Gastroesophageal sphincter (tissue), 3 donors: ENCODE measurements around the gene BCAR3.

ENCODE experiments used
- POLR2A ChIP-seq, 2 donors: fragments of 450-650 bp; IDR thresholded peaks; one replicate each; pipeline ENCODE4 v1.6.1; 2017; ENCODE audit warnings: antibody characterized with exemption in 2 of 2, mild to moderate bottlenecking in 2 of 2, moderate library complexity in 1 of 2
- POLR2AphosphoS5 ChIP-seq: sonication (generic); formaldehyde crosslinking; IDR thresholded peaks from one replicate; pipeline ENCODE4 v1.6.1; 2017; ENCODE audit warnings: antibody characterized with exemption
- TF ChIP-seq, protein P1 (sequence below), 4 experiments: fragments of 200-600 bp in 2 of 4; fragments of 450-650 bp in 2 of 4; sonication (generic) in 1 of 4; IDR thresholded peaks; one replicate each; pipeline ENCODE4 v1.5.1; 2017 to 2019; ENCODE audit warnings: antibody characterized with exemption in 4 of 4, mild to moderate bottlenecking in 2 of 4, moderate library complexity in 2 of 4

DNA sequence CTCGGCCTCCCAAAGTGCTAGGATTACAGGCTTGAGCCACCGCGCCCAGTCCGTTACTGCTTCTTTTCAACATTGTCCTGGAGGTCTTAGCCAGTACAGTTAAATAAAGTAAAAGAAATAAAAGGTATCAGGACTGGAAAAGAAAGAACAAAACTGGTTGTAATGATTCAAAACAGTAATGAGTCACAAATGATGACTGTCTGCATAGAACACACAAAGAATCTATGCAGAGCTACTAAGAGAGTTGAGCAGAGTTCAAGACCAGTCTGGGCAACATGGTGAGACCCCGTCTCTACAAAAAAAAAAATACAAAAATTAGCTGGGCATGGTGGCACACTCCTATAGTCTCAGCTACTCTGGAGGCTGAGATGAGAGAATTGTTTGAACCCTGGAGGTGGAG, 23.4 kb downstream of the BCAR3 start:
- TF ChIP-seq, protein P1, sequence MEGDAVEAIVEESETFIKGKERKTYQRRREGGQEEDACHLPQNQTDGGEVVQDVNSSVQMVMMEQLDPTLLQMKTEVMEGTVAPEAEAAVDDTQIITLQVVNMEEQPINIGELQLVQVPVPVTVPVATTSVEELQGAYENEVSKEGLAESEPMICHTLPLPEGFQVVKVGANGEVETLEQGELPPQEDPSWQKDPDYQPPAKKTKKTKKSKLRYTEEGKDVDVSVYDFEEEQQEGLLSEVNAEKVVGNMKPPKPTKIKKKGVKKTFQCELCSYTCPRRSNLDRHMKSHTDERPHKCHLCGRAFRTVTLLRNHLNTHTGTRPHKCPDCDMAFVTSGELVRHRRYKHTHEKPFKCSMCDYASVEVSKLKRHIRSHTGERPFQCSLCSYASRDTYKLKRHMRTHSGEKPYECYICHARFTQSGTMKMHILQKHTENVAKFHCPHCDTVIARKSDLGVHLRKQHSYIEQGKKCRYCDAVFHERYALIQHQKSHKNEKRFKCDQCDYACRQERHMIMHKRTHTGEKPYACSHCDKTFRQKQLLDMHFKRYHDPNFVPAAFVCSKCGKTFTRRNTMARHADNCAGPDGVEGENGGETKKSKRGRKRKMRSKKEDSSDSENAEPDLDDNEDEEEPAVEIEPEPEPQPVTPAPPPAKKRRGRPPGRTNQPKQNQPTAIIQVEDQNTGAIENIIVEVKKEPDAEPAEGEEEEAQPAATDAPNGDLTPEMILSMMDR (IDR thresholded peaks at IDR 0.05): no peak
- TF ChIP-seq POLR2A (IDR thresholded peaks at IDR 0.05) (no peak), POLR2AphosphoS5 (no peak)
